NCI-H1048 (cell line): ENCODE measurements around the gene TNNT2.

Source experiments
- DNase-seq: peaks from one replicate; lab custom pipeline; 2025; lab: John Stamatoyannopoulos, UW

Gene TNNT2

GRCh38 chr1:201376464-201377374, 761 bp downstream of the TNNT2 start:
- DNase-seq: no peak

- DNase-seq: no peak
Measured at GRCh38 chr1:201376107-201376463, 1.4 kb downstream of the TNNT2 start.

DNA sequence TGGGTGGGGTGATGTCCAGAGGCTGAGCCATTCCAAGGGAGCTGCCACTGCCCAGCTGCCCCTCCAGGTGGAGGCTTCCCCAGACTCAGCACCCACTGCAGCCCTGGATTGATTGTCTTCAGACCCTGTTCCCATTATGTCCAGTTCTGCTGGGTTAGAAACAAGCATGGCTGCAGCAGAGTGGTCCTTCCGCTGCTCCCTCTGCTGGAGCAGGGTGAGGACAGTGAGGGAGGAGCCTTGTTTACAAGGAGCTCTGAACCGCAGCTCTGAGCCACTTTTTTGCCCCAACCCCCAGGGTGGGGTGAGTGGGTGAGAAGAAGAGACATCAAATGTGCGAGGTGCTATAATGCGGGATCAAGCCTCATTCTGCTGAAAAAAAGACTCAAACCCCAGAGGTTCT, 2.3 kb downstream of the TNNT2 start:
- no peak for DNase-seq

DNA sequence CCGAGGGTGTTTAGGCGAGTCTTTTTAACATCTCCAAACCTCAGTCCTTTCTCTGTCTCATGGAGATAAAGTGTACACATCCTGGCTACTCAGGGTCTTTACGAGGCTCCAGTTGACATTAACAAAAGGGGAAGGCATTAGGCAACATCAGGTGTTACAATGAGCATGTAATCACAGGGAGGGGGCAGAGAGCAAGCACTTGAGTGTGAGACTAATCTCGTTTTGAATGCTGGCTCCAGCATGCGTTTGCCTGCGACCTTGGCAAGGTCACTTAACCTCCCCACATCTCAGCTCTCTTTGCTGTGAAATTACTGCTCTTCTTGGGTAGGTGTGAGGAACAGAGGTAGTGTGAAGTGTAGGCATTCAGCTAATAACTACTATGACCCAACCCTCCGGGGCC, 3.1 kb downstream of the TNNT2 start:
- DNase-seq: no peak

DNA sequence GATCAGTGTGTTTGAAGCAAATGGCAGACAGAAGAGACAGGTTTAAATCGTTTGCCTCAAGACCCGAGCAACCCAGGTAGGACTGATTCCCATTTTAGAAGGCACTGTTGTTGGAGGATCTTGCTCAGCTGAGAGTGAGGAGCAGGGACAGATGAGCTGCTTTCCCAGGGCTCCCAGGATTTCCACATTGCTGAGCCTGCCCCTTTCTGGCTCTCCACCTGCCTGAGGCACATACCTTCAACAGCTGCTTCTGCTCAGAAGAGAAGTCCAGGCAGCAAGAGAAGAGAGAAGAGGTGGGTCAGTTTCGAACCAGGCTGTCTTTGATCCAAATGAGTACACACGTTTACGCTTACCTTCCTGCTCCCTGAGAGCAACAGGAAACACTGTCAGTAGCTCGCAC, 5.7 kb downstream of the TNNT2 start:
- no peak for DNase-seq

DNA sequence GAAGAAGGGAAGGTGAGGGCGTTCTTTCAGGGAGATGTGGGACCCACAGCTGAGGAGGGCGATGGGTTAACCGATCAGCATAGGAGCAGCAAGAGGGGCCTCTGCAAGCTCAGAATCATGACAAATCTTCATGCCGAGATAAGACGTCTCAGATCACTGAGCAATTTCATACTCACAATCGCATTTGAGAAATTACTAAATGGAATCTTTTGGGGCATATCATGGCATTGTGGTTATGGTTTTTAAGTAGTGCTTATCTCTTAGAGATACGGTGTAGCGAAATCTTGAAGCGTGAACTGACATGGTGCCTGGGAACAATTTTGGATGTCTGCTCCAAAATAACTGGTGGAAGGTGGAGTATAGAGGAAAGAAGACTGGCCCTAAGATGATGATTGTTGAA, 6.2 kb downstream of the TNNT2 start:
- DNase-seq: no peak

DNA sequence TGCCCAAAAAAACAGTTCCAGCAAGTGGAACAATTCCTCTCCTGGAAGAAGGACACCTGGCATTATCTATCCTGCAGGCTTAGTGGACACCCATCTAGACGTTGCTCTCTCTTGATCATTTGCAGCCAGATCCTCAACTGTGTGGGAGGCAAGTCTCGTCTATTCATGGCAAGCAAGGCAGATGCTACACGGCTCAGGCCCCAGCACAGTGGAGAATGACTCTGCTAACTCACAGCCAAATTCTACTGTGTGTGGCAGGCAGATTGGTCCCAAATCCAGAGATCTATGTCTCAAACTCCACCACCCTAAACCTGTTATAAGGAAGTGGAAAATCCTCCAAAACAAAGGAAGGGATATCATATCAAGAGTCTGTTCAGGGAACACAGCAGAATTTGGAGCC, 7.0 kb downstream of the TNNT2 start:
- DNase-seq: no peak

DNA sequence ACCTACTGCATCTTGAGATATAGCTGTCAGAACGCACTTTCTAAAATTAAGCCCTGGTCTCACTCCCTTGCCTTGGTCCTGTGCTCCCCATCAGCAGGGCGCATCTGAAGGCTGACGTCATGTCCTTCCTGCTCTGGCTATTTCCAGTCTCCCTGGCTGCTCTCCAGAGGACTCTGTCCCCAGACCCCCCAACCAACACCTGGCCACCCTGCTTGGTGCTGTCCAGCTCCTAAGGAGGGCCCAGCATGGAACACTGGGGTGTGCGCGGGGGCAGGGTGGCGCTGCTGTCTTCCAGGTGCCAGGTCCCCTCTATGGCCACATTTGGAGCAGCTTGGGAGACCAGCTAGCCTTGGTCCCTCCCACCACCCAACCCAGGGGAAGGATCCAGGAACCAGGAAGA, 8.3 kb downstream of the TNNT2 start:
- no peak for DNase-seq

- no peak for DNase-seq
Measured at GRCh38 chr1:201366696-201367095, 10.8 kb downstream of the TNNT2 start.

- no peak for DNase-seq
Measured at GRCh38 chr1:201365251-201365650, 12.2 kb downstream of the TNNT2 start.

GRCh38 chr1:201364808-201365105, 12.7 kb downstream of the TNNT2 start:
- DNase-seq: no peak

- DNase-seq: no peak
Measured at GRCh38 chr1:201363467-201363866, 14.0 kb downstream of the TNNT2 start.

GRCh38 chr1:201362906-201363305, 14.6 kb downstream of the TNNT2 start:
- DNase-seq: no peak

GRCh38 chr1:201361652-201362504, 15.6 kb downstream of the TNNT2 start:
- DNase-seq: peak; percentile 34

DNA sequence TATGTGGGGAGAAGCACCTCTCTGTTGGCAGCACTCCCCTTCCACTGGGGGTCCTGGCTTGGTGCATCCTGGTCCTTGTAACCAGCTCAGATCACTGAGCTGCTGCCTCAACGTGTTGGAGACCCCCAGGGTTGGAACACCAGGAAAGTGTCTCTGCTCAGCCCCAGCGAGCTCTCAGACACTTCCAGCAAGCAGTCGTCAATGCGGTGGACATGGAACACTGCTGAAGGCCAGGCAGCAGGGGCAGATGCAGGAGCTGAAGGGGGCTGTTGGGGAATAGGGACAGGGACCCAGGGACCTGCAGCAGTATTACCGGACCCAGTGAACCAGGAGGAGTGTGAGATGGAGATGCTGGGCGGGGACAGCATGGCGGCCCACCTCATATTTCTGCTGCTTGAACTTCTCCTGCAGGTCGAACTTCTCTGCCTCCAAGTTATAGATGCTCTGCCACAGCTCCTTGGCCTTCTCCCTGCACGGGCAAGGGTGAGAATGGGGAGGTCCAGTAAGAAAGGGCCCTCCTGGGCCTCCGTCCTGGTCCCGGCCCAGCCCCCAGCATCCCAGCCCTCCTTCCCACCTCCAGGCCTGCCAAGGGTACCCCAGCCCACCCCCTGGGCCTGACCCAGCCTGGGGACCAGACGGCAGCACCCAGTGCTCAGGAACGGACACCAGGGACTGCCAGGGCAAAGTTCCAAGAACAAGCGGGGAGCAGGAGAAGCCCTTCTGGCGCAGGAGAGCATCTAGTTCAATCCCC, 16.4 kb downstream of the TNNT2 start:
- DNase-seq: no peak

GRCh38 chr1:201360486-201360885, 17.0 kb downstream of the TNNT2 start:
- DNase-seq: no peak

GRCh38 chr1:201359873-201360210, 17.6 kb downstream of the TNNT2 start:
- no peak for DNase-seq

DNA sequence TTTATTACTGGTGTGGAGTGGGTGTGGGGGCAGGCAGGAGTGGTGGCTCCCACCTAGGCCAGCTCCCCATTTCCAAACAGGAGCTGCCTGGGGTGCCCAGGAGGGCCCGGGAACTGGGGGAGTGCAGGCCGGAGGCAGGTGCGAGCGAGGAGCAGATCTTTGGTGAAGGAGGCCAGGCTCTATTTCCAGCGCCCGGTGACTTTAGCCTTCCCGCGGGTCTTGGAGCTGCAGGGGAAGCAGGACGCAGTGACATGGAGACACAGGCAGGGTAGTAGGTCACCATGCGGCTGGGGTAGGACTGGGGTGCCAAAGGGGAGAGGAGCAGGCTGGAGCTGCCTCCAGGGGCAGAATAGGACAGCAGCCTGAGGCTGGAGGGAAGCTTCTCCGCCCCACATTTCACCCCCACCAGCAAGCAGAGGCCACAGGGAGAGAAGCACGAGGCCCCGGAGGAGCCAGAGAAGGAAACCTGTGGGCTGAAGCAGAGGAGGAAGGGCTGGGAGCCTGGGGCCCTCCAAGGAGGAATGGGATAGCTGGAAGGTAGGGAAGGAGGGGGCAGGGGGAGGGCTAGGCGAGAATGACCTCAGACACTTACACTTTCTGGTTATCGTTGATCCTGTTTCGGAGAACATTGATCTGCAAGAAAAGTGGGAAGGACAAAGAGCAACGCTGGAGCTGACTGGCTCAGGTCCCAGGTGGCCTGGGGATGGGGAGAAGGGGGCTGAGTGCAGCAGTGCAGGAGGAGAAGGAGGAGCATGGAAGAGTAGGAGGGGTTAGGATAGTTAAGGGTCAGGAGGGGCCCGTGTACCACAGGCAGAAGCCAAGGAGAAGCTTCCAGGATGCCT, 18.2 kb downstream of the TNNT2 start:
- no peak for DNase-seq

DNA sequence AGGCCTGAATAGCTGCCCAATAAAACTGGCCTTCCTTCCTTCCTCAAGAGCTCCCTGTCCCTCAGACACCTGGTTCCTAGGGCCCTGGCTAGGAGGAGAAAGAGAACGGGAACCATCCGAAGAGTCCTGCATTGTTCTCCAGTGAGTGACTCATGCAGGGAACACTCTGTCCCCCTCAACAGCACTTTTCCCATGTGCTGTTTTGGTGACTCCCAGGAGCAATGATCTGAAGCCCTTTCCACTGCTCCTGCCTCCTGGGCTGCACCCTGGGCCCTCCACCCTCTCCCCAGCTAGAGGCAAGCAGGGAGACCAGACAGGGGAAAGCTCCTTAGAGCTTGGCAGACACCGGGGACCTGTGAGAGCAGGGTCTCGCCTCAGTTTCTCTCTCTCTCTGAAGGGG, 18.9 kb downstream of the TNNT2 start:
- DNase-seq: no peak

- no peak for DNase-seq
Measured at GRCh38 chr1:201357636-201358348, 19.7 kb downstream of the TNNT2 start.

DNA sequence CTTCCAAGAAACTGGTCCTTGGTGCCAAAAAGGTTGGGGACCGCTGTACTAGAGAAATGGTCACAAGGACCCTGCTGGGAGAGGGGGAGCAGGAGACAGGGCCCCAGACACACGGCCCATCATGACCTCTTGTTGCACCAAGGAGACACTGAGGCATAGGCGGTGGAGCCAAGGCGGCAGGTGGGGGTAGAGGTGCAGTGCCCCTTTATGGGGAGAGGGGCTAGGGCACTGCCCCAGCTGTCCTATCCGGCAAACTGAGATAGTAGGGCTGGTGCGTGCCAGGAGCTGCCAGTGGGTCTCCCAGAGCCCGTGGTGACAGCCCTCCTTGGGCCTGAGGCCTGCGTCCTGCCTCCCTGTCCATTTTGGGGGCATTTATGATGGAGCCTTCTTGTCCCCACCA, 20.3 kb downstream of the TNNT2 start:
- DNase-seq: no peak
